ENCODE results near the gene C6orf52.

The C6orf52 gene

GRCh38 chr6:10655508-10656055 lies 38.8 kb downstream of the C6orf52 start:
- no peak for DNase-seq (ENCODE audit: low read depth in 2 of 2)

GRCh38 chr6:10644225-10644624 lies 50.2 kb downstream of the C6orf52 start:
- DNase-seq (ENCODE audit: low read depth in 2 of 2) = no peak

GRCh38 chr6:10643201-10643651 lies 51.2 kb downstream of the C6orf52 start:
- DNase-seq (ENCODE audit: low read depth in 2 of 2) = no peak

- no peak for DNase-seq (ENCODE audit: low read depth in 2 of 2)
Measured at GRCh38 chr6:10641528-10641927, 52.9 kb downstream of the C6orf52 start.

- no peak for DNase-seq (ENCODE audit: low read depth in 2 of 2)
Measured at GRCh38 chr6:10640412-10640811, 54.0 kb downstream of the C6orf52 start.

- DNase-seq (ENCODE audit: low read depth in 2 of 2) = no peak
Measured at GRCh38 chr6:10633216-10633615, 61.2 kb downstream of the C6orf52 start.

- DNase-seq (ENCODE audit: low read depth in 2 of 2) = no peak
Measured at GRCh38 chr6:10630178-10630577, 64.2 kb downstream of the C6orf52 start.

- no peak for DNase-seq (ENCODE audit: low read depth in 2 of 2)
Measured at GRCh38 chr6:10627800-10628199, 66.6 kb downstream of the C6orf52 start.

- DNase-seq (ENCODE audit: low read depth in 2 of 2) = no peak
Measured at GRCh38 chr6:10626154-10626741, 68.2 kb downstream of the C6orf52 start.

- DNase-seq (ENCODE audit: low read depth in 2 of 2) = no peak
Measured at GRCh38 chr6:10624836-10625235, 69.6 kb downstream of the C6orf52 start.

- DNase-seq (ENCODE audit: low read depth in 2 of 2) = no peak
Measured at GRCh38 chr6:10621847-10622246, 72.6 kb downstream of the C6orf52 start.

Measured in stimulated activated CD8-positive, alpha-beta memory T cell treated with anti-CD3 and anti-CD28 coated beads, Interleukin-15, amount 100 ng/mL, for 4 hours (primary cell).